ENCODE results near the gene STEAP3. TPM values are rescaled to one million over a fixed set of nuclear protein-coding genes. Genes with fewer than 3 reads are reported as not detected.

STEAP3 gene
- total and polyA plus RNA-seq, 8 donors, result 1.7 to 43.8 (median 3.1) TPM

- Histone ChIP-seq H3K4me1 (no peaks in the 10 kb centered on the region), H3K4me3 (no peak overlapping the region), H3K27me3 (no peaks in the 10 kb centered on the region), H3K9me3 (no peaks in the 10 kb centered on the region), H3K27ac (no peak overlapping the region), H3K36me3 (no peaks in the 10 kb centered on the region)
- DNase-seq (no peak), ATAC-seq (no peak)
- TF ChIP-seq CTCF (IDR thresholded peaks at IDR 0.05), result no peak
- intact Hi-C loops (cut with DNase I), result no loop called here
These were observed 46.3 kb upstream of the STEAP3 start for GRCh38 chr2:119177171-119177837.

- Histone ChIP-seq H3K4me1 (no peaks in the 10 kb centered on the region), H3K36me3 (no peaks in the 10 kb centered on the region), H3K27me3 (no peaks in the 10 kb centered on the region), H3K27ac (no peak overlapping the region), H3K4me3 (no peak overlapping the region), H3K9me3 (no peaks in the 10 kb centered on the region)
- DNase-seq (no peak), ATAC-seq (no peak)
- intact Hi-C loops (cut with DNase I), result no loop called here
- no peak for TF ChIP-seq CTCF (IDR thresholded peaks at IDR 0.05)
These were observed 45.8 kb upstream of the STEAP3 start for GRCh38 chr2:119177838-119178190.

GRCh38 chr2:119178776-119179175 lies 44.9 kb upstream of the STEAP3 start:
- no peak for TF ChIP-seq CTCF (IDR thresholded peaks at IDR 0.05)
- no peak overlapping the region for H3K4me3 ChIP-seq
- H3K9me3 ChIP-seq, result no peaks in the 10 kb centered on the region
- no peaks in the 10 kb centered on the region for H3K36me3 ChIP-seq
- H3K27me3 ChIP-seq, result no peaks in the 10 kb centered on the region
- ATAC-seq (no peak), DNase-seq (no peak)
- H3K4me1 ChIP-seq, result no peaks in the 10 kb centered on the region
- no peak overlapping the region for H3K27ac ChIP-seq
- intact Hi-C loops (cut with DNase I), result no loop called here

GRCh38 chr2:119179202-119179601 lies 44.4 kb upstream of the STEAP3 start:
- Histone ChIP-seq H3K4me3 (no peak overlapping the region), H3K9me3 (no peaks in the 10 kb centered on the region), H3K27me3 (no peaks in the 10 kb centered on the region), H3K4me1 (no peaks in the 10 kb centered on the region), H3K27ac (no peak overlapping the region), H3K36me3 (no peaks in the 10 kb centered on the region)
- intact Hi-C loops (cut with DNase I), result no loop called here
- TF ChIP-seq CTCF (IDR thresholded peaks at IDR 0.05), result no peak
- DNase-seq (peak in 1 of 4 donors; percentile 56), ATAC-seq (peak; percentile 88)

GRCh38 chr2:119179991-119180390 lies 43.6 kb upstream of the STEAP3 start:
- no peak for DNase-seq
- no peaks in the 10 kb centered on the region for H3K27me3 ChIP-seq
- H3K9me3 ChIP-seq, result no peaks in the 10 kb centered on the region
- TF ChIP-seq CTCF (IDR thresholded peaks at IDR 0.05), result no peak
- H3K36me3 ChIP-seq, result no peaks in the 10 kb centered on the region
- H3K4me1 ChIP-seq, result no peaks in the 10 kb centered on the region
- H3K27ac ChIP-seq, result no peak overlapping the region
- no peak overlapping the region for H3K4me3 ChIP-seq
- no peak for ATAC-seq
- intact Hi-C loops (cut with DNase I), result no loop called here
